Natural killer cell treated with Interleukin-12 subunit alpha and Interleukin-12 subunit beta and Interleukin-15 and Interleukin-18, amount 100 ng/mL, for 72 hours (primary cell): ENCODE data around the gene FEZF2. TPM values are rescaled to one million over a fixed set of nuclear protein-coding genes. Genes with fewer than 3 reads are reported as not detected.

Experiments
- ATAC-seq, 2 donors: fragments of 150-1000 bp; cut with Tn5 transposase in 1 of 2; sonication (Bioruptor Pico), chemical (Tn5 transposase) in 1 of 2; 2 replicates each; pipeline ENCODE4 v1.10.0; 2021
- DNase-seq: peaks from one replicate; pipeline ENCODE4 v3.0.0; 2022; ENCODE audit warnings: low spot score
- H3K27ac Mint-ChIP-seq, 2 donors: 1 replicate in 1 of 2; 2 replicates in 1 of 2; pipeline ENCODE4 v1.8.0; 2022; ENCODE audit warnings: mixed read lengths in 2 of 2, mild to moderate bottlenecking in 1 of 2, moderate library complexity in 1 of 2
- H3K27me3 Mint-ChIP-seq, 2 donors: 1 replicate in 1 of 2; 2 replicates in 1 of 2; pipeline ENCODE4 v1.8.0; 2022; ENCODE audit warnings: mixed read lengths in 2 of 2
- H3K36me3 Mint-ChIP-seq: one replicate; pipeline ENCODE4 v1.8.0; 2022; ENCODE audit warnings: mixed read lengths
- H3K4me1 Mint-ChIP-seq, 2 donors: 1 replicate in 1 of 2; 2 replicates in 1 of 2; pipeline ENCODE4 v1.8.0; 2022; ENCODE audit warnings: low read depth in 2 of 2, mixed read lengths in 2 of 2, mild to moderate bottlenecking in 1 of 2
- H3K4me3 Mint-ChIP-seq: one replicate; pipeline ENCODE4 v1.8.0; 2022; ENCODE audit warnings: mixed read lengths
- H3K9me3 Mint-ChIP-seq: 2 replicates; pipeline ENCODE4 v1.8.0; 2022; ENCODE audit warnings: mixed read lengths
- total RNA-seq, 2 donors: library from RNA; stranded (reverse); gene quantifications; one replicate each; pipeline ENCODE4 v1.2.3, GENCODE V29; 2022

Gene FEZF2
- total RNA-seq, 2 donors from 2014 or later, result not detected

GRCh38 chr3:62368705-62369475 lies 4.5 kb downstream of the FEZF2 start:
- no peak for ATAC-seq
- no peak overlapping the region for H3K4me3 Mint-ChIP-seq
- peaks cover 0 to 2% of the 10 kb centered on the region in 2 donors for H3K4me1 Mint-ChIP-seq
- peaks cover 5% of the 10 kb centered on the region for H3K36me3 Mint-ChIP-seq
- peaks cover 47 to 53% of the 10 kb centered on the region in 2 donors for H3K27me3 Mint-ChIP-seq
- DNase-seq, result no peak
- H3K9me3 Mint-ChIP-seq, result no peaks in the 10 kb centered on the region
- no peak overlapping the region for H3K27ac Mint-ChIP-seq

GRCh38 chr3:62368290-62368704 lies 5.1 kb downstream of the FEZF2 start:
- H3K27ac Mint-ChIP-seq, result no peak overlapping the region
- H3K9me3 Mint-ChIP-seq, result no peaks in the 10 kb centered on the region
- H3K4me3 Mint-ChIP-seq, result no peak overlapping the region
- H3K36me3 Mint-ChIP-seq, result peaks cover 5% of the 10 kb centered on the region
- H3K27me3 Mint-ChIP-seq, result peaks cover 44 to 52% of the 10 kb centered on the region in 2 donors
- ATAC-seq (no peak), DNase-seq (no peak)
- peaks cover 0 to 2% of the 10 kb centered on the region in 2 donors for H3K4me1 Mint-ChIP-seq

- ATAC-seq, result no peak
- peaks cover 44 to 52% of the 10 kb centered on the region in 2 donors for H3K27me3 Mint-ChIP-seq
- peaks cover 0 to 2% of the 10 kb centered on the region in 2 donors for H3K4me1 Mint-ChIP-seq
- no peak overlapping the region for H3K27ac Mint-ChIP-seq
- no peak for DNase-seq
- H3K9me3 Mint-ChIP-seq, result no peaks in the 10 kb centered on the region
- peaks cover 5% of the 10 kb centered on the region for H3K36me3 Mint-ChIP-seq
- no peak overlapping the region for H3K4me3 Mint-ChIP-seq
These were observed 5.6 kb downstream of the FEZF2 start for GRCh38 chr3:62367763-62368195.

GRCh38 chr3:62366126-62366484 lies 7.2 kb downstream of the FEZF2 start:
- Mint-ChIP-seq H3K27ac (no peak overlapping the region), H3K9me3 (peaks cover 5% of the 10 kb centered on the region), H3K27me3 (peaks cover 43 to 49% of the 10 kb centered on the region in 2 donors), H3K36me3 (peaks cover 5% of the 10 kb centered on the region), H3K4me3 (no peak overlapping the region), H3K4me1 (peaks cover 0 to 2% of the 10 kb centered on the region in 2 donors)
- DNase-seq, result no peak
- ATAC-seq, result no peak

GRCh38 chr3:62365391-62366125 lies 7.8 kb downstream of the FEZF2 start:
- H3K4me3 Mint-ChIP-seq, result no peak overlapping the region
- peaks cover 5% of the 10 kb centered on the region for H3K9me3 Mint-ChIP-seq
- no peak overlapping the region for H3K27ac Mint-ChIP-seq
- peaks cover 0 to 2% of the 10 kb centered on the region in 2 donors for H3K4me1 Mint-ChIP-seq
- ATAC-seq (no peak), DNase-seq (no peak)
- peaks cover 38 to 43% of the 10 kb centered on the region in 2 donors for H3K27me3 Mint-ChIP-seq
- H3K36me3 Mint-ChIP-seq, result peaks cover 5% of the 10 kb centered on the region

GRCh38 chr3:62364191-62364590 lies 9.2 kb downstream of the FEZF2 start:
- Mint-ChIP-seq H3K27ac (no peak overlapping the region), H3K27me3 (peaks cover 30 to 32% of the 10 kb centered on the region in 2 donors), H3K4me3 (no peak overlapping the region), H3K9me3 (peaks cover 5% of the 10 kb centered on the region), H3K36me3 (peaks cover 5% of the 10 kb centered on the region), H3K4me1 (no peaks in the 10 kb centered on the region)
- no peak for ATAC-seq
- no peak for DNase-seq

- Mint-ChIP-seq H3K4me1 (no peaks in the 10 kb centered on the region), H3K27me3 (peaks cover 25 to 29% of the 10 kb centered on the region in 2 donors), H3K9me3 (peaks cover 5% of the 10 kb centered on the region), H3K4me3 (no peak overlapping the region), H3K36me3 (peaks cover 5% of the 10 kb centered on the region), H3K27ac (no peak overlapping the region)
- DNase-seq, result no peak
- ATAC-seq, result no peak
These were observed 10.1 kb downstream of the FEZF2 start for GRCh38 chr3:62363275-62363674.

- H3K4me3 Mint-ChIP-seq, result no peak overlapping the region
- DNase-seq (no peak), ATAC-seq (no peak)
- no peak overlapping the region for H3K27ac Mint-ChIP-seq
- no peaks in the 10 kb centered on the region for H3K36me3 Mint-ChIP-seq
- H3K9me3 Mint-ChIP-seq, result peaks cover 5% of the 10 kb centered on the region
- peaks cover 13 to 15% of the 10 kb centered on the region in 2 donors for H3K27me3 Mint-ChIP-seq
- no peaks in the 10 kb centered on the region for H3K4me1 Mint-ChIP-seq
These were observed 11.5 kb downstream of the FEZF2 start for GRCh38 chr3:62361824-62362223.

- Mint-ChIP-seq H3K4me1 (no peaks in the 10 kb centered on the region), H3K27ac (no peak overlapping the region), H3K4me3 (no peak overlapping the region), H3K27me3 (peaks cover 9 to 10% of the 10 kb centered on the region in 2 donors), H3K36me3 (no peaks in the 10 kb centered on the region), H3K9me3 (peaks cover 5% of the 10 kb centered on the region)
- DNase-seq, result no peak
- no peak for ATAC-seq
These were observed 12.1 kb downstream of the FEZF2 start for GRCh38 chr3:62361261-62361660.

GRCh38 chr3:62359531-62359930 lies 13.8 kb downstream of the FEZF2 start:
- H3K4me1 Mint-ChIP-seq, result no peaks in the 10 kb centered on the region
- no peak for ATAC-seq
- no peaks in the 10 kb centered on the region for H3K27me3 Mint-ChIP-seq
- no peak overlapping the region for H3K4me3 Mint-ChIP-seq
- no peak for DNase-seq
- no peak overlapping the region for H3K27ac Mint-ChIP-seq
- peaks cover 5% of the 10 kb centered on the region for H3K9me3 Mint-ChIP-seq
- no peaks in the 10 kb centered on the region for H3K36me3 Mint-ChIP-seq

GRCh38 chr3:62356356-62356755 lies 17.0 kb downstream of the FEZF2 start:
- Mint-ChIP-seq H3K9me3 (peaks cover under 1% of the 10 kb centered on the region), H3K4me1 (no peaks in the 10 kb centered on the region), H3K36me3 (no peaks in the 10 kb centered on the region), H3K27ac (no peak overlapping the region), H3K27me3 (no peaks in the 10 kb centered on the region), H3K4me3 (no peak overlapping the region)
- ATAC-seq (no peak), DNase-seq (no peak)

- Mint-ChIP-seq H3K27ac (no peak overlapping the region), H3K27me3 (no peaks in the 10 kb centered on the region), H3K4me3 (no peak overlapping the region), H3K9me3 (no peaks in the 10 kb centered on the region), H3K36me3 (no peaks in the 10 kb centered on the region), H3K4me1 (no peaks in the 10 kb centered on the region)
- no peak for ATAC-seq
- DNase-seq, result no peak
These were observed 17.6 kb downstream of the FEZF2 start for GRCh38 chr3:62355703-62356102.

GRCh38 chr3:62343755-62344154 lies 29.6 kb downstream of the FEZF2 start:
- DNase-seq, result no peak
- Mint-ChIP-seq H3K36me3 (peaks cover 11% of the 10 kb centered on the region), H3K9me3 (peaks cover 9% of the 10 kb centered on the region), H3K4me1 (no peaks in the 10 kb centered on the region), H3K4me3 (no peak overlapping the region), H3K27me3 (no peaks in the 10 kb centered on the region), H3K27ac (no peak overlapping the region)
- no peak for ATAC-seq

GRCh38 chr3:62335196-62335595 lies 38.2 kb downstream of the FEZF2 start:
- no peaks in the 10 kb centered on the region for H3K36me3 Mint-ChIP-seq
- no peaks in the 10 kb centered on the region for H3K27me3 Mint-ChIP-seq
- no peak for DNase-seq
- H3K9me3 Mint-ChIP-seq, result peaks cover 2% of the 10 kb centered on the region
- H3K4me1 Mint-ChIP-seq, result no peaks in the 10 kb centered on the region
- no peak overlapping the region for H3K27ac Mint-ChIP-seq
- no peak for ATAC-seq
- H3K4me3 Mint-ChIP-seq, result no peak overlapping the region
